Hepatocyte (in vitro differentiated cells): ENCODE measurements around the gene GMDS.

Experiments used
- EZH2 ChIP-seq: fragments of 200-600 bp; sonication (generic); IDR thresholded peaks from 2 replicates; pipeline ENCODE4 v1.6.1; 2016; ENCODE audit warnings: antibody characterized with exemption, mild to moderate bottlenecking, borderline replicate concordance
- TF ChIP-seq, protein P1 (sequence below): fragments of 200-600 bp; sonication (generic); IDR thresholded peaks from 2 replicates; pipeline ENCODE4 v1.5.1; 2016; ENCODE audit warnings: antibody characterized with exemption, mild to moderate bottlenecking; ENCODE audit not compliant: poor library complexity

- TF ChIP-seq, protein P1, sequence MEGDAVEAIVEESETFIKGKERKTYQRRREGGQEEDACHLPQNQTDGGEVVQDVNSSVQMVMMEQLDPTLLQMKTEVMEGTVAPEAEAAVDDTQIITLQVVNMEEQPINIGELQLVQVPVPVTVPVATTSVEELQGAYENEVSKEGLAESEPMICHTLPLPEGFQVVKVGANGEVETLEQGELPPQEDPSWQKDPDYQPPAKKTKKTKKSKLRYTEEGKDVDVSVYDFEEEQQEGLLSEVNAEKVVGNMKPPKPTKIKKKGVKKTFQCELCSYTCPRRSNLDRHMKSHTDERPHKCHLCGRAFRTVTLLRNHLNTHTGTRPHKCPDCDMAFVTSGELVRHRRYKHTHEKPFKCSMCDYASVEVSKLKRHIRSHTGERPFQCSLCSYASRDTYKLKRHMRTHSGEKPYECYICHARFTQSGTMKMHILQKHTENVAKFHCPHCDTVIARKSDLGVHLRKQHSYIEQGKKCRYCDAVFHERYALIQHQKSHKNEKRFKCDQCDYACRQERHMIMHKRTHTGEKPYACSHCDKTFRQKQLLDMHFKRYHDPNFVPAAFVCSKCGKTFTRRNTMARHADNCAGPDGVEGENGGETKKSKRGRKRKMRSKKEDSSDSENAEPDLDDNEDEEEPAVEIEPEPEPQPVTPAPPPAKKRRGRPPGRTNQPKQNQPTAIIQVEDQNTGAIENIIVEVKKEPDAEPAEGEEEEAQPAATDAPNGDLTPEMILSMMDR, result no peak
- no peak for TF ChIP-seq EZH2
Measured at GRCh38 chr6:1868561-1869261, 376.7 kb downstream of the GMDS start.
